GM10248 (cell line): ENCODE measurements around the gene NUDCD3.

ENCODE experiments used
- CTCF ChIA-PET: fragments of 300-600 bp; sonication (Branson Sonifier 250); formaldehyde crosslinking; extraction: SDS; loops from one replicate; lab custom pipeline; 2021; ENCODE audit warnings: antibody characterized with exemption; lab: Yijun Ruan, JAX
- POLR2A ChIA-PET: fragments of 350-650 bp; sonication (Branson Sonifier 250); formaldehyde crosslinking; extraction: SDS; loops from one replicate; lab custom pipeline; 2020; ENCODE audit warnings: antibody characterized with exemption; lab: Yijun Ruan, JAX
- DNase-seq: peaks from one replicate; pipeline ENCODE4 v3.0.0; 2012; ENCODE audit errors: extremely low spot score
- TF ChIP-seq, protein P1 (sequence below): IDR thresholded peaks from 2 replicates; pipeline ENCODE4 v1.5.1; 2012; ENCODE audit warnings: mild to moderate bottlenecking, low read depth; ENCODE audit errors: extremely low read depth, missing control alignments, control extremely low read depth

NUDCD3 gene

DNA sequence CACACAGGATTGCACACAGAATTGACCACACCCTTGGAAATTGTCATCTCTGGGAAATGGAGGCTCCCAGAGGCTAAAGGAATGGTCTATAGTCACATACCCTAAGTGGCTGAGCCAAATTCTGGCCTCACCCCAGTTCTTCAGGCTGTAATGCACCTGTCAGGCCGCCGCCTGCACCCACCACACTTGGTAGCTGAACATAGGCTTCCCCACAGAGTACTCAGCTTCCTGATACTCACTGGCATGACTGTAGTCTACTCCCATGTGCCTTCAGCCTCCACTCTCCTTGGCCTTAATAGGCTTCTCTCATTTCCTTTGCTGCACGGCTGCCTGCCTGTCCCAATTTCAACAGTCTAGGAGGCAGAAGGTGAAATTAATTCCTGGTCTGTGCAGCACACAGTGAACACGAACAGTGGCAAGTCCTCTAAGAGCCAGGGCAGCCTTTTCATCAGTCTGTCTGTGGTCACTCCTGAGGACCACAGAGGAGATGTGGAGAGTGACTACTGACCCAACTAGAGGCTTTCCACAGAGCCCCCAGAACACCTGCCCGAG lies 42.5 kb downstream of the NUDCD3 start:
- TF ChIP-seq, protein P1, sequence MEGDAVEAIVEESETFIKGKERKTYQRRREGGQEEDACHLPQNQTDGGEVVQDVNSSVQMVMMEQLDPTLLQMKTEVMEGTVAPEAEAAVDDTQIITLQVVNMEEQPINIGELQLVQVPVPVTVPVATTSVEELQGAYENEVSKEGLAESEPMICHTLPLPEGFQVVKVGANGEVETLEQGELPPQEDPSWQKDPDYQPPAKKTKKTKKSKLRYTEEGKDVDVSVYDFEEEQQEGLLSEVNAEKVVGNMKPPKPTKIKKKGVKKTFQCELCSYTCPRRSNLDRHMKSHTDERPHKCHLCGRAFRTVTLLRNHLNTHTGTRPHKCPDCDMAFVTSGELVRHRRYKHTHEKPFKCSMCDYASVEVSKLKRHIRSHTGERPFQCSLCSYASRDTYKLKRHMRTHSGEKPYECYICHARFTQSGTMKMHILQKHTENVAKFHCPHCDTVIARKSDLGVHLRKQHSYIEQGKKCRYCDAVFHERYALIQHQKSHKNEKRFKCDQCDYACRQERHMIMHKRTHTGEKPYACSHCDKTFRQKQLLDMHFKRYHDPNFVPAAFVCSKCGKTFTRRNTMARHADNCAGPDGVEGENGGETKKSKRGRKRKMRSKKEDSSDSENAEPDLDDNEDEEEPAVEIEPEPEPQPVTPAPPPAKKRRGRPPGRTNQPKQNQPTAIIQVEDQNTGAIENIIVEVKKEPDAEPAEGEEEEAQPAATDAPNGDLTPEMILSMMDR, result no peak
- ChIA-PET CTCF (no interaction called here), POLR2A (no interaction called here)
- DNase-seq, result no peak

DNA sequence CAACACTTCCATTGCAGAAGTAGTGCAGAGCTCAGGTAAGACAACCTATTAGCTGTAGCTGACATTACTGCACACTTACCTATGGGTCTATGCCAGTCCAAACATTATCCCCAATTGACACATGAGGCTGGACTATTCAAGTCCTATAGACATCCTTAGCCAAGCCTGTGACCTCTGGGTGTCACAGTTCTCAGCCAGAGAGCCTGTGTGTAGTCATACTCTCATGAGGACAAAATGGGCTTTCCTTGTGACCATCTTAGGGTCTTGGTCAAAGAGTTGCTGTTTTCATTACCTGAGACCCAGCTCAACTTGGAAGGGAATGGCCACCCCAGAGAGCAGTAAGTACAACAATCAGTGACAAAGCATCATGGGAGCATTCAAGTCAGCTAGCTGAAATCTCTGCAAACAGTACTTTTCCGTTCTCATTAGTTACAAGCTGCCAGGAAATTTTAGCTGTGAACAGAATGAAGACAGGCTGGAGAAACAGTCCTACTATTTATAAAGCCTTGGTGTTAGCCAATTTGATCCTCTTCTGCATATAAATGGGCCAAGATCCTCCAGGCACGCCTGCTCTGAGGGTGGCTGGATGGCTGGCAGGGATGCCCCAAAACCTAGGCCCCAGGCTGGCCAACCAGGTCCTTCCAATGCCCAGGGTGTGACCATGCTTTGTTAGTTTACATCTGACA lies 44.3 kb downstream of the NUDCD3 start:
- ChIA-PET POLR2A (no interaction called here), CTCF (no interaction called here)
- TF ChIP-seq, protein P1, result no peak
- no peak for DNase-seq

DNA sequence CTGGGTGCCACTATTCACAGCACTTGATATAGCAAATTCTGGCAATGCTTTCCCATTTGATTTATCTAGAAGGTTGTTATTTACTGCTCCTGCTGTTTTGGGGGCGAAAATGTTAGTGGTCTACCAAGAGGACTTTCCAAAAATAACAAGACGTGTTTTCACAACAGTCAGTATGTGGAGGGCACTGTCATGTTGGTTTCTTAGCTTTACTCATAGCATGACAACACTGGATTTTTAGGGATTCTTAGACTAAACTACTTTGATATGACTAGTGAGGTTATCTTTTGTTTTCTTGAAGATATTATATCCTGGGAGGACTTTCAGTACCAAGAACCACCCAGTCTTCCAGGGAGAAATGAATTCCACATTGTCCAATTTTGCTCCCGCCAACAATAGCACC lies 49.4 kb downstream of the NUDCD3 start:
- ChIA-PET POLR2A (no interaction called here), CTCF (interaction anchor here (1.1 to 1.7 kb wide), 2 partner anchors 8 to 125 kb away, joined by 3 to 4 read pairs; no protein-coding TSS in a partner anchor)

DNA sequence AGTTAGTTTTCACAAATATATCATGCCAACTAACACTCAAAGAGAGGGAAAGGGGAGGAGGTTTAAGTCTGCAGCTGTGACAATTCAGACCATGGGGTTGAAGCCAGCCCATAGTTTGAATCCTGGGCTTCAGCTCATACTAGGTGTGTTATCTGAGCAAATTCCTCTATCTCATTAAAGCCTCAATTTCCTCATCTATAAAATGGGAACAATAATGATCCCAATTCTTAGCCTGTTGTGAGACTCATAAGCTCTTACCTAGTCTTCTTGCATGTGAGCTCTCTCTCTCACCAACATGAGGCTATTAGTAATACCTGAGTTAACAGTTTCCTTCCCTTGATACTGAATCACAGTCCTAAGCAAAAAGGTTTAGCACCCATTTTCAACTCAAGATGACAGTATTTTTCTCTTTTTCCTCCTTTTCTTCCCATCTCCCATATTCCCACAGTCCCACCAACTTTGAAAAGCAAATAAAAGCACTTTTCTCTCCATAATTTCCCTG lies 49.8 kb downstream of the NUDCD3 start:
- no peak for DNase-seq
- ChIA-PET POLR2A (no interaction called here), CTCF (interaction anchor here (1.1 to 1.7 kb wide), 2 partner anchors 8 to 125 kb away, joined by 3 to 4 read pairs; no protein-coding TSS in a partner anchor)
- TF ChIP-seq, protein P1, result no peak

More for the DNA sequence above, 49.4 kb downstream of the NUDCD3 start:
- TF ChIP-seq, protein P1, result no peak
- no peak for DNase-seq

DNA sequence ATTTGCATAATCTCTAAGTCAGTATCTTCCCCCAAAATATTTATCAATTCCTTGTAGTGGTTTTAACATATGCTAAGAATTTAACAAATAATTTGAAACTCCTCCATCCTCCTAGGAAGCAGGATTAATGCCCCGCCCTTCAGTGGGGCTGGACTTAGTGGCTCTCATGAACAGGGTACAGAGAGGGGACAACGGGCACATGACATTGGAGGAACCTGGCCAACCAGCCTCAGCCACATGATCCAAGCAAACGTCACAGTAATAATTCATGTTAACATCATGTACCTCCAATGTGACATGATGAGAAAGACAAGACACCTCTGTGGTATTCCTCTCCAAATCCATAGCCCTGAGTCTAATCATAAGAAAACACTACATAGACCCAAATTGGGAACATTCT lies 50.5 kb downstream of the NUDCD3 start:
- TF ChIP-seq, protein P1, result no peak
- CTCF ChIA-PET, result interaction anchor here (1.1 to 1.7 kb wide), 2 partner anchors 9 to 126 kb away, joined by 3 to 4 read pairs; no protein-coding TSS in a partner anchor
- no peak for DNase-seq
- POLR2A ChIA-PET, result no interaction called here

DNA sequence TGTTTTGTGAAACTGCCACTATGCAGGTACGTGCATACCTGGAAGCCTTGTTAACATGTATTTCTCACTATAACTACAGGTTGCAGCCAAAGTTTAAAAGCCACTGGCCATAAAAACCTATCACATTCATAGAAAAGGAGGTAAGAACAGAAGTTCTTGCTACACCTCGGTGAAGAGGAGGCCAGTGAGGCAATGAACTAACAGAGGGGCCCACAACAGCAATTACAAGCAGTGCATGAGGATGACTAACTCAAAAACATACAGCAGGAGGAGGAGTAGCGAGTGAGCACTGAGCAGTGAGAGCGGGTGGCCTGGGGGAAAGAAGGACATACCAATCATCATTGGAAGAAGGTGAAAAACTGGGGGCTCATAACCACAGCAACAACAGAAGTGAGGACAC lies 51.6 kb downstream of the NUDCD3 start:
- no peak for DNase-seq
- TF ChIP-seq, protein P1, result no peak
- CTCF ChIA-PET, result interaction anchor here (0.9 kb wide), 1 partner anchor 177 kb away, joined by 3 read pairs; no protein-coding TSS in a partner anchor
- POLR2A ChIA-PET, result no interaction called here
